HG02840 (cell line): ENCODE results near the gene PHLDA2.

Experiments
- ATAC-seq: cut with Tn5 transposase; IDR thresholded peaks from one replicate; pipeline ENCODE4 v1.9.1; 2021; ENCODE audit warnings: mild to moderate bottlenecking, moderate library complexity, moderate number of reproducible peaks; ENCODE audit not compliant: unreplicated experiment, low FRiP score

PHLDA2 gene

DNA sequence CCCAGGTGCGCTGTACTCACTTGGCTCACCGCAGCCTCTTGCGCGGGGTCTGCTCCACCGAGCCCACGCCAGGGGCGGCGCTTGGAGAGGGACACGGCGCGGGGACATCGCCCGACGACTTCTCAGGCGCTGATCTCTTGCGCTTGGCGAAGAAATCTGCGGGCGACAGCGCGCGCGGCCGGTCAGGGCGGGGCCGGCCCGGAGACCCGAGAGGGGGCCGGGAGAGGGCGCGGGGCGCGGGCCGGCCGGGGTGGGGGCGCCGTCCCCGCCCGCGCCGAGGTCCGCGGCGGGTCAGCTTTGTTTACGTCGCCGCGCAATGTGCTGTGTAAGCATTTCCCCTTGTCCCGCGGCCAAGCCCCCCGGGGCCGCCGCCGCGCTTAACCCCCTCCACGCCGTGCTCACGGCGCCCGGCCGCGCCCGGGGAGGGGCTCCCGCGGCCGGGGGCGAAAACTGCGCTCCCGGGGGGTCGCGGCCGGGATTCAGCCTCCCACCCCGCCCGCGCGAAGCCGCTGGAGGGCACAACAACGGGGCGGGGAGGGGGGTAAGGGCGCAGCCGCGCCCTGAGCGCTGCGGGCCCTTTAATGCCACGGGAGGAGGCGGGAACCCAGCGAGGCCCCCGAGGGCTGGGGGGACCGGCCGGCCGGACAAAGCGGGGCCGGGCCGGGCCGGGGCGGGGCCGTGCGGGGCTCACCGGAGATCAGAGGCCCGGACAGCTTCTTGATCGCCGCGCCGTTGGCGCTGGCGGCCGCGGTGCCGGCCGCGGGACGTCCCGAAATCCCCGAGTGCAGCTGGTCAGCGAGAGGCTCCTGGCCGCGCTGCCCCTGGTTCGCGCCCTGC lies 45.0 kb downstream of the PHLDA2 start:
- ATAC-seq, result no peak

DNA sequence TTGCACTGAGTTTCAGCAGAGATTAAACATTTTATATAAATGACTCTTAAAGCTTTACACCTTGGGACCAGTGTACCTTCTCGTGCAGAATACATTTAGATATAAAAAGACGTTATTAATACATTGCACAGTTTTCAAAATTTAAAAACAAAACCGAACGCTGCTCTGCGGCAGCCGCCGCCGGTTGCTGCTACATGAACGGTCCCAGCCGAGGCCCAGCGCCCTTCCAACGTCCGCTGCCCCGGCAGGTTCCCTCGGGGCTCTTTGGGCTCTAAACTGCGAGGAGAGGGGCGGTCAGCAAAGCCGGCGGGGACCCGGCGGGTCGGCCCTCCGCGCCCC lies 45.6 kb downstream of the PHLDA2 start:
- no peak for ATAC-seq

DNA sequence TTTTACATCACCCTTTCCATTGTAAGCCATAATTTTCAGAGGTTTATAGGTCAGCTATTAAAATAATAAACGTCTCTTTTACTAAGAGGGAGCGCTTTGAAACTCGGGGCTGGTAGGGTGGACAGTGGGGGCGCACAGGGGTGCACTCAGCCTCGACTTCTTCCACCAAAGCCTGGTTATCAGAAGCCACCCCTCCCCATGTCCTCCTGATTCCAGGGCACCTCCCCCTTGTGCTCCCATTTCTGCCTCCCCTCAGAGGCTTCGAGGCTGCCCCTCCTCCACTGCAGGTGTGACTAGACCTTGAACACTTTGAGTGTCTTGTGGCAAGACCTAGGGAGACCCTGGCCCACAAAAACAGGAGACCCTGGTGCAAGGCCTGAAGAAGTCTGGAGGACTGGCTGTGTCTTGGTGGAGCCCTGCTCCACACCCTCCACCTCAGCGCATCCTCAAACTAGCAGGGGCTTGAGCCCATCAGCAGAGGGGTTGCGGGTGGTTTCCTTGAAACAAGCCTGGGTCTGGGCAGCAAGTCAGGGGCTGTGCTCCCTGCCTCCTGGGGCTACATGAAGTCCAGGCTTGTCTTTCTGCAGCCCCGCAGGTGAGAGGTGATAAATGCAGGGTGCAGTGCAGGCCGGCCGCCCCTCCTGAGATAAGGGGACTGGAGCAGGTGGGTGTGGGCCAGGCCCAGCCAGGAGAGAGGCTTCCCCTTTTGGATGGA lies 46.7 kb downstream of the PHLDA2 start:
- ATAC-seq, result no peak

DNA sequence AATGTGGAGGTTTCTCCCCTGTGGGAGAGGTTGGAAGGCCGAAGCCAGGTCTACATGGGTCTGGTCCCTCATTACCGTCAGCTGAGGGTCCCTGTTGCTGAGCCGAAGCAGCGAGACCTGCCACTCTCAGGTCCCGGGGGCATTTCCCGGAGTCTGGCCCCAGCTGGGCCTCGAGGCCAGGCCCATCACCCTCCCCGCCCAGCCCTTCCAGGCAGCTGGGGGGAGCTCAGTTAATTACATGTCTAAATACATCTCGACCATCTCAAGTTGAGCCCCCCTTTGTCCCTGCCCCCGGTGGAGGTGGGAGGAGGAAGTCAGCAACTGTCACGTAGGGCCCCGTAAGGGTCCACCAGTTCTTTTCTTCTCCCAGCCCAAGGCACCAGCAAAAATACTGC lies 47.2 kb downstream of the PHLDA2 start:
- ATAC-seq, result no peak

DNA sequence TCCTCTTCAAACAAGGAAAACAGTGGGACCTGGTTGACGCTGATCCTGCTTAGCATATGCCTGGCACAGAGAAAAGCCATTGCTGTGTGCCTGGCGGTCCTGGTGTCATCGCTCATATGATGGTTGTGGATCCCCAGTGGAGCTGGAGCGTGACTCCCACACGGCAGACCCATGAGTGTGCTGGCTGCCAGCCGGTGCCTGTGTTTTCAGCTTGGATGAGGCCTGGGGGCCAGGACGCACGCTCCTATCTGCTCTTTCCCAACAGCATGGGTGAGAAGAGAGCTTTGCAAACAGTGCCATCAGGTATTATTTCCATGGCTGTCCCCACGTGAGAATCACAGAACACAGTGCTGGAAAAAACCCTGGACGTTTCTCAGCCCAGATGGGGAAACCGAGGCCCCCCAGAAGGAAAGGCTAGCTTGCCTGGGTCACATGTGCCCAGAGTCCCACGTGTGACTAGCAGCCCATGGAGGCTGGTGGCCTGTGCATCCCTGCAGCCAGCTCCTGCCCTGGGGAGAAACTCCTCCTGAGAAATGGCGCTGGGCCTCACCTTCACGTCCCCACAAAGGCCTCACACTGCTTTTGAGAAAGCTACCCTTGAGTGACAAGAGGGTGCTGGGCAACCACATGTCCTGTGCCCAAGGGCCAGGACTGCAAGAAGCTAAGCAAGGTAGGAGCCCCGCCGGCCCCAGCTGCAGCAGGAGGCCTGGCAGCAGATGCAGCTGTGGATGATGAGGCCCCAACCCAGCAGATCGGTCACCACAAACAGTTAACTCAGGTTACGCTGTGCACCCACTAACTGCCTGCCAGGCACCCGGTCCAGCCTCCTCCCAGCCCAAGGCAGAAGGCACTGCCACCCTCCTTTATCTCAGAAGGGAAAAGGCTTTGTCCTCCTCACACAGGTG lies 47.9 kb downstream of the PHLDA2 start:
- ATAC-seq, result no peak

DNA sequence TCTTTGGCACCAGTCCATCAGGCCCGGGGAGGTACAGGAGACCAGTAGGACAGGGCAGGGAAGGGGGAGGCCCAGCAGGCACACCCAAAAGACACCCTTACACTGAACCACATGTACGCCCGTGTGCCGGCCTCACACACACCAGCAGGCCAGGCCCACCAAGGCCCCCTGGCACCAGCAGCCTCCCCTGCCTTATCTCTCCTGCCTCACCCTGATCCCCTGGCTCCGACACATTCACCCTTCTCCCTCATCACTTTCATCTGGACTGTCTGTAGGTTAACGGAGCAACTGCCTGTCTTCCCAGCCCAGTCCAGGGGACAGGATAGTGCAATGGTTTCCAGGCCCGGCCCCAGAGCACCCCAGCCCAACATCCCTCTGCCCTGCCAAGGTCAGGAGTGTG lies 48.6 kb downstream of the PHLDA2 start:
- no peak for ATAC-seq

DNA sequence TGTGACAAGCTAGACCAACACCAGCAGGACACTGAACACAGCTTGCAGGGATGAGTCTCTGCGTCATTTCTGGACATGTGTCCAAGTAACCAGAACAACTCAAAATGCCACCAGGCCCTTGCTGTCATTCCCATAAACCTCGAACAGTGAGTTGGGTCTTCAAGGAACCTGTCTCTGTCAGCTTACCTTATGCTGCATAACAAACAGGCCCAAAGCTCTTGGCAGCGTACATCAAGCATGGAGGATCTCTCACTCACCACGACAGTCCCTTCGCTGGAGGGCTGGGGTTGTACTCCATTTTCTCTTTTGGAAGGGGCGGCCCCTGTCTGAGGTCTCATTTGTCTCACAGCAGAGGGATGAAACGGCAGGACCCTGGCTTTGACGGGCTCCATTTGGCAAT lies 50.4 kb downstream of the PHLDA2 start:
- no peak for ATAC-seq
